GM12873 (cell line): Measurements from ENCODE around the gene PRDM11.
A peak's percentile ranks its signal among the peaks of the same experiment; 100 is the strongest.

ENCODE experiments used
- TF ChIP-seq, protein P1 (sequence below): IDR thresholded peaks from 2 replicates; pipeline ENCODE4 v1.5.1; 2012; ENCODE audit warnings: low read depth, mild to moderate bottlenecking, moderate library complexity, low read length, control low read depth; ENCODE audit not compliant: insufficient read depth; ENCODE audit errors: missing control alignments

PRDM11 gene

DNA sequence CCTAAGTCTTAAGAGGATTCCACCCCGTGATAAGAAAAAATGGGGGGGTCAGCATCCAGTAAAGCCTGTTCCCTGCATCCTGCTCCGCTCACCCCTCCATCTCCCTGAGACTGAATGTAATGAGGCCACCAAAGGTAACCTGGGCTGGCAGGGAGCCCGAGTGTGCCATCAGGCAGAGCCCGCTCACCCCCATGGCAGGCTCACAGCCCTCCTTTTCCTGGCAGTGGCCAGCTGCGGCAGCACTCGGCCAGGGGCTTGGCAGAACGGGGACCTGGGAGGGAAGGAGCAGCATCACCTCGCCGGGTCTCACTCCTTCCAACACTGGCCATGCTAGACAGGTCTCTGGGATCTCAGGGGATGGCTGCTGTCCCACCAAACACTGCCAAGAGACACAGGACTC lies 64.4 kb downstream of the PRDM11 start:
- TF ChIP-seq, protein P1, sequence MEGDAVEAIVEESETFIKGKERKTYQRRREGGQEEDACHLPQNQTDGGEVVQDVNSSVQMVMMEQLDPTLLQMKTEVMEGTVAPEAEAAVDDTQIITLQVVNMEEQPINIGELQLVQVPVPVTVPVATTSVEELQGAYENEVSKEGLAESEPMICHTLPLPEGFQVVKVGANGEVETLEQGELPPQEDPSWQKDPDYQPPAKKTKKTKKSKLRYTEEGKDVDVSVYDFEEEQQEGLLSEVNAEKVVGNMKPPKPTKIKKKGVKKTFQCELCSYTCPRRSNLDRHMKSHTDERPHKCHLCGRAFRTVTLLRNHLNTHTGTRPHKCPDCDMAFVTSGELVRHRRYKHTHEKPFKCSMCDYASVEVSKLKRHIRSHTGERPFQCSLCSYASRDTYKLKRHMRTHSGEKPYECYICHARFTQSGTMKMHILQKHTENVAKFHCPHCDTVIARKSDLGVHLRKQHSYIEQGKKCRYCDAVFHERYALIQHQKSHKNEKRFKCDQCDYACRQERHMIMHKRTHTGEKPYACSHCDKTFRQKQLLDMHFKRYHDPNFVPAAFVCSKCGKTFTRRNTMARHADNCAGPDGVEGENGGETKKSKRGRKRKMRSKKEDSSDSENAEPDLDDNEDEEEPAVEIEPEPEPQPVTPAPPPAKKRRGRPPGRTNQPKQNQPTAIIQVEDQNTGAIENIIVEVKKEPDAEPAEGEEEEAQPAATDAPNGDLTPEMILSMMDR, result no peak

DNA sequence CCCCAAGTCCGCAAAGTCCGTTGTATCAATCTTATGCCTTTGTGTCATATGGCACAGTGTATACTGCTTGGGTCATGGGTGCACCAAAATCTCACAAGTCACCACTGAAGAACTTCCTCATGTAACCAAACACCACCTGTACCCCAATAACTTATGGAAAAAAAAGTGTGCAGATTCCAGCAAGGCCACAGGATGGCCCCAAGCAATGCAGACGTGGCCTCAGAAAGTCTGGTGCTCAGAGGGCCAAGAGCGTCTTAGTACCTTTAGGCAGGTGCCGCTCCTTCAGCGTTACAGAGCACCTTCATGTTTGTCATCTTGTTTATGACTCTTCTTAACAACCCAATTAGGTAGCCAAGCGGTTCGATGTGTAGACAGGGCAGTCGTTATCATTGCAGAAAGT lies 65.3 kb downstream of the PRDM11 start:
- TF ChIP-seq, protein P1, result peak; percentile 2

DNA sequence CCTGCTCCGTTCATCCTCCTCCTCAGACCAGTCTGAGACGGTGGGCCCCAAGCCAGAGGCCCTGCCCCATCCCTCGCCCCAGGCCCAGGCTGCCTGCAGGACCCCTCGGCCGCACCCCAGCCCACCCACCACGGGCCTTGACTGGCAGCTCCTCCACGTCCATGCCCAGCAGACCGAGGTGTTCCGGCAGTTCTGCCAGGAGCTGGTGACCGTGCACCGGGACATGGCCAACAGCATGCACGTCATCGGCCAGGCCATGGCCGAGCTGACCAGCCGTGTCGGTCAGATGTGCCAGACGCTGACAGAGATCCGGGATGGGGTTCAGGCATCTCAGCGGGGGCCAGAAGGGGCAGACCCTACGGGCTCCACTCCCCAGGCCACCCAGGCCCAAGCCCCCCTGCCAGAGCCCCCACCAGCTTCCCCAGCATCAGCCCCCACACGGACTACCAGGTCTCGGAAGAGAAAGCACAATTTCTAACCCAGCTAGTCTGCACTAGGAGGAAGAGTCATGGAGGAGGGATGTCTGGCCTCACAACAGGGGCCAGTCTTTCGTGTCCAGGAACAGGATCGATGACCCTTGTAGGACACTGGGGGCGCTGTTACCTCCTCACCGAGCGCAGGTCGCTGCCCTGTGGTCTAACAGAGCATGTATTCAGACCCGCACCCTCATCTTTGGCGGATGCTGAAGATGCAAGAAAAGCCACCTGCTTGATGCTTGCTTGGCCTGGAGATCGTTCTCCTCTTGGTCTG lies 66.3 kb downstream of the PRDM11 start:
- TF ChIP-seq, protein P1, result peak; percentile 32

DNA sequence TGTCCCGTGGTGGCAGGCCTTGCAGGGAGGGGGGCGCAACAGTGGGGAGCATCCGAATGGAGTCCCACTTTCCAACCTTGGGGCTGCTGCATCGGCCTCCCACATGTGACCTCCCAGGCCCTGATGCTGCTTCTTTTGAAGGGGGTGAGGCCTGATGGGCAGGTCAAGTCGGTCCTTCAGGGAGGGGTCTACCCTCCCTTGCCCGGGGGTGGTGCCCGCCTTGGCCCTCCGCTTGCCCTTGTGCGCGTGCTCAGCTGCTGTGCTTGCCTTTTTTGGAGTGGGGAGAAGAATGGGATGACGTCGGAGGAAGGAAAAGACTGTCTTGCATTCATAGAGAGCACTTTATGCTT lies 66.9 kb downstream of the PRDM11 start:
- TF ChIP-seq, protein P1, result no peak

DNA sequence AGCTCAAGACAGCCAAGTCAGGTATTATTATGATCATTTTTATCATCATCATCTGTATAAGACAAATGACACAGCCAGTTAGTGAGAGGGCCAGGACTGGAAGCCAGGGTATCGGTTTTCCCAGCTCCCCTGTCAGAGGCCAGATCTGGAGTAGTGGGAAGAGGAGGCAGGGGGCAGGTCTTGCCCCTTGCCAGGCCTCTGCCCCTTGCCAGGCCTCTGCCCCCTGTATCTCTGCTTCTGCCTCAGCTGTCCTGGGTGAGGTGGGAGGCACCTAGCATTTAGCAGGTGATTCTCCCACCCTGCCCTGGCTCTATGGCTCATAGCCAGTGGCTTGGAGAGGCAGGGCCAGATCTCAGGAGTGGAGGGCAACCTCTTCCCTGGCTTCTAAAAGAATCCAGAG lies 67.3 kb downstream of the PRDM11 start:
- TF ChIP-seq, protein P1, result no peak

DNA sequence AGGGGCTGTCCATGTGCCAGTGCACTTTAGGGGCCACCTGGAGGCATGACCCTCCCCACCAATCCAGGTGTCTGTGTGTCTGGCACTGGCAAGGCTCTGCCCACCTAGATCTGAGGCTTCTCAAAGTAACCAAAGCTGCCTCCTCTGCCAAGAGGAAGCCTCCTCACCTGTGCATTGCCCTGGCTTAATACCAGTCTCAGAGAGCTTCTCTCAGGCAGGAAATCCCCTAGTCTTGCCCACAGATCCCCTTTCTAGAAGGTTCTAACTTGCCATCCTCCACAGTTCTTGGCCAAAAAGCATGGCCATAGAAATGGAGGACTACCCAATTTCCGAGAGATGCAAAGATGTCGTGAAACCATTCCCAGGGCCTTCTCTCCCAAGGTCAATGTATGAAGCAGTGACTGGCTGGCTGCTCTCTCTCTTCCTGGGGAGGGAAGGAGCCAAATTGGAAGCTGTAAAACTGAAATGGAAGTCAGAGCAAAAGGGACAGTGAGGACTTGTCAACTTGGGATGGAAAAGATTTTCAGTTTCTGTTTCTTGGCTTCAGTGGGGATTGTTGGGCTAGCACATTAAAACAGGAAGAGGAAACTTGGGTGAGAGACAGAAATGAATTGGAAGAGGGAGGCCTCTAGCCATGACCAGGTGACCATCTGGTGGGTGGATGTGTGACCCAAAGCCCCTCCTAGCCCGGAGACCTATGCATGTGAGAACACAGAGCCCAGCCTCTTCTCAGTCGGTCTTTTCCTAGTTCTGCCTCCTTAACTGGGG lies 68.8 kb downstream of the PRDM11 start:
- TF ChIP-seq, protein P1, result no peak

DNA sequence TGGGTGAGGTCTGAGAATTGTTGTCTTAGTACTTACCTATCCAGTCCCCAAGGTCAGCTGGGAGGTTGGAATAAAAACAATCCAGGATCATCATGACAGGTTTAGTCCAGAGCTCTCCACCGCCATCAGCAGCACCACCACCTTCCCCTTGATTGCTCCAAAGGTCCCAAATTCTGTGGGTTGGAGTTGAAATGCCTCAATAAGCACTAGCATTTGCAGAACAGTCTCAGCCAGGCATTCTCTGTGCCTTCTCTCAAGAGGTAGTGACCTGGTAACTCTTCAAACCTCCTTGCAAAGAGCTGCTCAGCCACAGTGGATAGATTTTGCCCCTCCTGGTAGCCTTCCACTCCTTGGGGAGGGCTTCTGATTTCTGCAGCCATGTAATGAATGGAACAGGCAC lies 69.6 kb downstream of the PRDM11 start:
- TF ChIP-seq, protein P1, result no peak
